Muscle of leg (tissue), 11 donors: ENCODE data around the gene TNFAIP8L3. TPM values are rescaled to one million over a fixed set of nuclear protein-coding genes. Genes with fewer than 3 reads are reported as not detected.
"Not testable (repeated sequence)": the region's sequence is repeated elsewhere in the genome, so short reads cannot be mapped to it uniquely, and the experiment has no call there.

Experiments used
- DNase-seq: peaks from one replicate; pipeline ENCODE4 v3.0.0; 2013
- H3K27ac ChIP-seq: one replicate; pipeline ENCODE4 v1.5.1; 2013; ENCODE audit warnings: mild to moderate bottlenecking, low read length, control low read depth
- H3K27me3 ChIP-seq: one replicate; pipeline ENCODE4 v1.6.1; 2013; ENCODE audit warnings: low read length; ENCODE audit not compliant: control insufficient read depth, insufficient read depth
- H3K36me3 ChIP-seq: one replicate; pipeline ENCODE4 v1.6.1; 2013; ENCODE audit warnings: low read length; ENCODE audit not compliant: control insufficient read depth, insufficient read depth
- H3K4me1 ChIP-seq: one replicate; pipeline ENCODE4 v1.6.1; 2013; ENCODE audit warnings: low read length; ENCODE audit not compliant: control insufficient read depth, insufficient read depth
- H3K4me3 ChIP-seq: one replicate; pipeline ENCODE4 v1.5.1; 2013; ENCODE audit warnings: low read length, control low read depth
- H3K9me3 ChIP-seq: replicated peaks from 2 replicates; pipeline ENCODE4 v1.6.1; 2013; ENCODE audit warnings: low read depth, low read length; ENCODE audit not compliant: control insufficient read depth
- WGBS: methylation state at CpG from one replicate; pipeline ENCODE4 v1.1.5; 2013; ENCODE audit warnings: missing lambda C conversion rate; ENCODE audit not compliant: insufficient coverage; 5-methylcytosine and 5-hydroxymethylcytosine counted together
- polyA plus RNA-seq, 8 donors: library from polyadenylated mRNA; unstranded; fragments of 120-200 nt; gene quantifications; one replicate each; pipeline versions ENCODE4 v1.2.1 to v1.2.3, GENCODE V29; 2013; ENCODE audit warnings: inconsistent platforms in 1 of 8, low replicate concordance in 1 of 8; ENCODE audit not compliant: insufficient read length in 8 of 8, insufficient read depth in 1 of 8
- total RNA-seq: library from RNA; stranded (reverse); fragments of 120-200 nt; gene quantifications from one replicate; pipeline ENCODE4 v1.2.4, GENCODE V29; 2013

The TNFAIP8L3 gene
- total and polyA plus RNA-seq, 9 donors: 1.1 to 2.5 (median 1.8) TPM

DNA sequence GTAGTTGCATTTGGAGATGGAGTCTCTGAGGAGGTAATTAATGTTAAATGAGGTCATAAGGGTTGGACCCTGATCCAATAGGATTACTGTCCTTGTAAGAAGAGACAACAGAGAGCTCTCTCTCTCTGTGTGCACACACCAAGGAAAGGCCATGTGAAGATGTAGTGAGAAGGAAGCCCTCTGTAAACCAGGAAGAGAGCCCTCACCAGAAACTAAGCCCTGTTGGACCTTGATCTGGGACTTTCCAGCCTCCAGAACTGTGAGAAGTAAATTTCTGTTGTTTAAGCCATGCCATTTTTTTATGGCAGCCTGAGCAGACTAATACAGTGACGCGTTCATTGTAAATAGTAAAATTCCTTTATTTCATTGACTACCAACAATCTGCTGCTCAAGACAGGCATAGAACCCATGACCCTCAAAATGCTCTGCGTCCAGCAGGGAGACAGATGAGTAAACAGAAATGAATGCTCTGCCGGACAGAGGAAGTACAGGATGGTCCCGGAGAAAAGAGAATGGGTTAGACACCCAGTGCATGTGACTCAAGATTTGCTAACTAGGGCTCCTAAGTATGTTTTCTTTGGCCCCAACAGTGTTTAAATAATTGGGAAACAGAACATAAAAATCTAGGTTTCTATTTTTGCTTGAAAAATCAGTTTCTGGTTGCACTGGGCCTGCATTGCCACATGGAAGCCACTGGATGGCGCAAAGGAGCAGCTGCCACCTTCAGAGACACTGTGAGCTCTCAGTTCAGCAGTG, 37.9 kb upstream of the TNFAIP8L3 start:
- H3K4me3 ChIP-seq: no peak overlapping the region
- no peaks in the 10 kb centered on the region for H3K27me3 ChIP-seq
- H3K36me3 ChIP-seq: no peaks in the 10 kb centered on the region
- WGBS: 62% methylated on average over 4 of the region's 6 CpGs
- H3K9me3 ChIP-seq: no peaks in the 10 kb centered on the region
- peaks cover 12% of the 10 kb centered on the region for H3K4me1 ChIP-seq
- peak; percentile 48 for DNase-seq
- peak overlapping the region; percentile 65 for H3K27ac ChIP-seq

GRCh38 chr15:51131596-51132290, 37.0 kb upstream of the TNFAIP8L3 start:
- Histone ChIP-seq H3K4me3 (no peak overlapping the region), H3K9me3 (no peaks in the 10 kb centered on the region), H3K27ac (no peak overlapping the region), H3K4me1 (peaks cover 12% of the 10 kb centered on the region), H3K27me3 (no peaks in the 10 kb centered on the region), H3K36me3 (no peaks in the 10 kb centered on the region)
- WGBS: 80% methylated on average over 2 of the region's 4 CpGs
- no peak for DNase-seq

DNA sequence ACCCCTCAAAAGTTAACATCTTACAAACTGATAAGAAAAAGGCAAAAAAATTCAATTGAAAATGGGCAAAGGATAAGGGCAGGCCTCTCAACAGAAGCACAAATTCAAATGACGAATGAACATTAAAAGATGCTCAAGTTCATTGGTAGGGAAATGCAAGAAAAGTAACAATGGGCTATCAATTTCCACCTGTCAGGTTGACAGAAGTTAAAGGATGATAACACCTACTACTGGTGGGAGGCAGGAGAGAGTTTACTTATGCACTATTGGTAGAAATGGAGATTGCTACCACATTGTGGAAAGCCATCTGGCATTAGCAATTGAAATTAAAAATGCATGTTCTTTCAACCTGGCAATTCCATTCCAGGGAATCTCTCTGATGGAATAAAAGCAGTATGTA, 35.6 kb upstream of the TNFAIP8L3 start:
- Histone ChIP-seq H3K27ac (no peak overlapping the region), H3K4me3 (no peak overlapping the region), H3K4me1 (peaks cover 12% of the 10 kb centered on the region), H3K9me3 (no peaks in the 10 kb centered on the region), H3K27me3 (no peaks in the 10 kb centered on the region), H3K36me3 (no peaks in the 10 kb centered on the region)
- DNase-seq: no peak
- 100% methylated on average over 1 of the region's 1 CpG for WGBS

- H3K4me1 ChIP-seq: peaks cover 12% of the 10 kb centered on the region
- H3K27me3 ChIP-seq: no peaks in the 10 kb centered on the region
- H3K36me3 ChIP-seq: no peaks in the 10 kb centered on the region
- WGBS: no CpG with 5 or more reads among the region's 5 CpGs
- peak; percentile 80 for DNase-seq
- no peaks in the 10 kb centered on the region for H3K9me3 ChIP-seq
- no peak overlapping the region for H3K4me3 ChIP-seq
- H3K27ac ChIP-seq: peak overlapping the region; percentile 42
These were observed 35.0 kb upstream of the TNFAIP8L3 start for GRCh38 chr15:51129535-51130188.

DNA sequence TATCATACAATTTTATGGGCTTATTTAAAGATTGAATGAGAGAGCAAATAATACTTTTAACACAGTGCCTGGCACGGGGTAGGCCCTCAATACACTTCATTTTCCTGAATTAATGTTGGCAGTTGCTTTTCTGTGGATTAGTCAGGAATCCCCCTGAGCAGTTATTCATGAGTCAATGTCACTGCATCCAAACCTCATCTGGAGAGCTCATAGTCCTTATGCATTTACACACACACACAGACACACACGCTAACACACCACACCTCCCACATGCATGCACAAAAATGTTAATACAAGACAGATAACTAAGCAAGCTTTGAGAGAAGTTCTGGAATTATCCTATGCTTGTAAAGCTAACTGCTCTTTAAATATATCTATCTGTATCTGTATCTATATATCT, 34.0 kb upstream of the TNFAIP8L3 start:
- no peaks in the 10 kb centered on the region for H3K9me3 ChIP-seq
- H3K36me3 ChIP-seq: no peaks in the 10 kb centered on the region
- no peak overlapping the region for H3K27ac ChIP-seq
- DNase-seq: peak; percentile 13
- H3K4me1 ChIP-seq: peaks cover 12% of the 10 kb centered on the region
- H3K27me3 ChIP-seq: no peaks in the 10 kb centered on the region
- no peak overlapping the region for H3K4me3 ChIP-seq
- no CpG with 5 or more reads among the region's 2 CpGs for WGBS

DNA sequence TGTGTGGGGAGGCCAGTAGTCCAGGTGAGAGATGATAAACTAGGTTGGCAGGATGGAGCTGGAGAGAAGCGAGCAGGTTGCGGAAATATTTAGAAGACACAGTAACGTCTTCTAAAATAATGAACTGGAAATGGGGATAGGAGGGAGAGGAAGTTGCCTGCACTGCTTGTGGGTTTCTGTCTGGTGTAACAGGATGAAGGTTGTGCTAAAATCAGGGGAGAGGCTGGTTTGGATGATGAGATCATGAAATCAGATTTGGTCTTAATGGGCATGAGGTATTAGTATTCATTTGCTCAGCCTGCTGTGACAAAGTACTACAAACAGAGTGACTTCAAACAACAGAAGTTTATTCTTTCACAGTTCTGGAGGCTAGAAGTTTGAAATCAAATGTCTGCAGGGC, 32.1 kb upstream of the TNFAIP8L3 start:
- no peaks in the 10 kb centered on the region for H3K27me3 ChIP-seq
- no peaks in the 10 kb centered on the region for H3K36me3 ChIP-seq
- WGBS: 75% methylated on average over 2 of the region's 3 CpGs
- peaks cover 6% of the 10 kb centered on the region for H3K4me1 ChIP-seq
- H3K27ac ChIP-seq: no peak overlapping the region
- no peak overlapping the region for H3K4me3 ChIP-seq
- no peaks in the 10 kb centered on the region for H3K9me3 ChIP-seq
- DNase-seq: no peak

- DNase-seq, H3K27me3 ChIP-seq, H3K4me1 ChIP-seq, H3K27ac ChIP-seq, H3K4me3 ChIP-seq, H3K9me3 ChIP-seq, H3K36me3 ChIP-seq: not testable (repeated sequence)
These were observed 28.3 kb upstream of the TNFAIP8L3 start for GRCh38 chr15:51123002-51123401.

- DNase-seq: no peak
- no peak overlapping the region for H3K27ac ChIP-seq
- H3K4me3 ChIP-seq: no peak overlapping the region
- no peaks in the 10 kb centered on the region for H3K4me1 ChIP-seq
- no peaks in the 10 kb centered on the region for H3K36me3 ChIP-seq
- no CpG with 5 or more reads among the region's 1 CpG for WGBS
- H3K9me3 ChIP-seq: no peaks in the 10 kb centered on the region
- no peaks in the 10 kb centered on the region for H3K27me3 ChIP-seq
These were observed 27.0 kb upstream of the TNFAIP8L3 start for GRCh38 chr15:51121631-51122225.

DNA sequence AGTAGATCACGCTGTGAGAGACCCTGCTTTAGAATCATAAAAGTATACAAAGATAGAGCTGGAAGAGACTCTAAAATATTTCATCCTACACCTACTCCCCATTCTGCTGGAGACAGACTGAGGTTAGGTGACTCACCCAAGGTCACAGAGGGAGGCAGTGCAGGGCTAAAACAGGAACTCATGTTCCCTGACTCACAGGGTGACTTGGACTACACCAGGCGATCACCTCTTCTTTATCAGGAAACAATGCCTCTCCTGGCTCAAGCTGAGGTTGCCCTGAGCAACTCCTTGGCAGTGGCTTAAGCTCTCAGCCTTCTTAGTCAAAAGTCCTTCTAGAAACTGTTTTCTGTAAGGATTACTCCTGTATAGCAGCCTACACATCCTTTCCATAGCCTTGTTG, 26.4 kb upstream of the TNFAIP8L3 start:
- Histone ChIP-seq H3K36me3 (no peaks in the 10 kb centered on the region), H3K27me3 (no peaks in the 10 kb centered on the region), H3K27ac (no peak overlapping the region), H3K4me1 (no peaks in the 10 kb centered on the region), H3K9me3 (no peaks in the 10 kb centered on the region), H3K4me3 (no peak overlapping the region)
- no peak for DNase-seq
- 63% methylated on average over 1 of the region's 2 CpGs for WGBS

DNA sequence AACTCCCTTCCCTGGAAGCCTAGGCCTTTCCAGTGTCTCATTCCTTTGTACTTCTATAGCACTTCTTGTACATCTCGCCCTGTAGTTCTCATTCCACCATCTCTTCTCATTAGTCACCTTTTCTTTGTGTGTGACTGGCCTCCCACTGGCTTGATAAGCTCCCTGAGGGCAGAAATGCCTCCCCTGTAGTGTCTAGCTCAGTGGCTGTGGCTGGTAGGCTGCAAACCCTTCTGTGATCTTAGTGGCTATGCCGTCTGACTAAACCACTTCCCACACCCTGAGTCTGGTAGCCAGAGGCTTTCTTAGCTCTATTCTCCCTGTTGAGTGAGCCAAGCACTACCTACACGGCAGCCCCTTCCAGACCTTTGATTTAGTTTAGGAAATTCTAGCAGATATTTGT, 24.4 kb upstream of the TNFAIP8L3 start:
- 72% methylated on average over 2 of the region's 3 CpGs for WGBS
- no peaks in the 10 kb centered on the region for H3K4me1 ChIP-seq

More for the DNA sequence above, 24.4 kb upstream of the TNFAIP8L3 start:
- no peak overlapping the region for H3K4me3 ChIP-seq
- H3K9me3 ChIP-seq: no peaks in the 10 kb centered on the region
- H3K27me3 ChIP-seq: no peaks in the 10 kb centered on the region
- DNase-seq: no peak
- H3K27ac ChIP-seq: no peak overlapping the region
- H3K36me3 ChIP-seq: no peaks in the 10 kb centered on the region
